Stimulated activated naive CD4-positive, alpha-beta T cell (primary cell): Measurements from ENCODE around the gene TRPM7.

ENCODE experiments used
- DNase-seq, 6 experiments: peaks; one replicate each; lab custom pipeline; 2025; lab: John Stamatoyannopoulos, UW

The TRPM7 gene

DNA sequence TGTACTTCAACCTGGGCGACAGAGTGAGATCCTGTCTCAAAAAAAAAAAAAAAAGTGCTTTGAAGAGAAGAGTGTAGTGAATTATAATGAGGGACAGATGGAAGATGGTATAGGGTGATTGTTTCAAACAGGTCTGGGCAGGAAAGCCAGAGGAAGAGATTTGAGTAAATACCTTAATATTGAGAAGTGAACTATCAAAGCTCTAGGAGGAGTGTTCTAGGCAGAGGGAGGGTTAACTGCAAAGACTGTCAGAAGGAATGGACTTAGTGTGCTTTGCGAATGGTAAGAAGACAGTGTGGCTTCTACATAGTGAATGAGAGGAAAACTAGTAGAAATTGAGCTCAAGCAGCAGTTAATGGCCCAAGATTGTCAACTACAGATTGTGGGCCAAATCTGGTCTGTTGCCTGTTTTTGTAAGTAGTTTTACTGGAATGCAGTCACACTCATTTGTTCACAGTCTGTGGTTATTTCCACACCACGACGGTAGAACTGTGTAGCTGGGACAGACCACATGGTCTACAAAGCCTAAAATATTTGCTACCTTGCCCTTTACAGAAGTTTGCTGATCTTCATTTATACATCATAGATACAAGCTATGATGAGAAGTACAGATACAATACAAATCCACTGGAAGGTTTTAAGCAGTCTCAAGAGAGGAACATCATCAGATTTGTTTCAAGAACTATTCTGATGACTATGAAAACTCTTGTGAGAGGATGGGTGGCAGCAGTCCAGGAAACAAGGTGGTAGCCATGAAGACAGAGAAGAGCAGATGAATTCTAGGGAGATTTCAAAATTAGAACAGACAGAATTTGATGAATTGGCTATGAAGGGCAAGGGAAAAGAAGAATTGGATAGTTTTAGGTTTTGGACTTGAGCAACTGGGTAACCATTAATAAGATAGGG, 123.6 kb downstream of the TRPM7 start:
- DNase-seq = no peak

DNA sequence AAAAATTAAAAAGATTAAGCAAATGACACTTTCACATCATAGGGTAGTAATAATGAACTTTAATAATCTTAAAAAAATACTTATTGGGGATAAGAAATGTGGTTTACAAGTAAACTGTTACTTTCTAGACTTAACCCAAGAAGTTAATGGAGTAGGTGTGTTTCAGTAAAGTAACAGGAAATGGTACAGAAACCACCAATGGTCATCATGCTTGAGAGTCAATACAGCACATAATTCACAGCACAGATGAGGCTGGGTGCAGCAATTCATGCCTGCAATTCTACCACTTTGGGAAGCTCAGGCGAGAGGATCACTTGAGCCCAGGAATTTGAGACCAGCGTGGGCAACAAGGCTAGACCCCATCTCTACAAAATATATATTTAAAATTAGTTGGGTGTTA, 128.6 kb downstream of the TRPM7 start:
- DNase-seq = no peak

DNA sequence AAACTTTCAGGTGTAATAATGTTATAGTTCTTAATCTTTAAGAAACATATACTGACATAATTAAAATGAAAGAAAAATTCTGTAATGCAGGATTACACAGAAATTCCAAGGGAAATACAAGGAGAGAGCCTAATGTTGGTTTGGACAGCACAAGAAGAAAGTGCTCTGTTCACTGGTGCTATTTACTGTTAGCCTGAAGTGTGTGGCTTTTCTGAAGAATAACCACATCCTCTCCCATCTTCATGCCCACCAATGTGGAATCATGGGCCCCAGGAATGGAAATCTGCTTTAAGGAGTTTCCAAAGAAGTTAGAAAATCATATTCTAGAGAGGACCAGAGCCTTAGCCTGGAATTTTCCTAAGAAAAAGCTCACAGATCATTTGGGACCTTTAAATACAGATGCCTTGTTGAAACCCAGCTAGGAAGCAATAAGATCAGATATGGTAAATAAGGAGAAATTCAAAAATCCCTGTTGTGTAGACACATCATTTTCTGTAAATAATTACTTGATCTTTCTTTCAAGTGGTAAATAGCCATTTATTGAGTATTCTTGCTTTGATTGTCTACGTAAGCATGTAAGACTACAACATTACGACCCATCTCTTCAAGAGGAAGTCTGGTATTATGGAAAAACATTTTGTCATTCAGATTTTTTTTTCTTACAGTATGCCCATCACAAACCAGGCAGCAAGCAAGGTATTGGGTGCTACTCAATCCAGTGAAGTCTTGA, 129.8 kb downstream of the TRPM7 start:
- no peak for DNase-seq

DNA sequence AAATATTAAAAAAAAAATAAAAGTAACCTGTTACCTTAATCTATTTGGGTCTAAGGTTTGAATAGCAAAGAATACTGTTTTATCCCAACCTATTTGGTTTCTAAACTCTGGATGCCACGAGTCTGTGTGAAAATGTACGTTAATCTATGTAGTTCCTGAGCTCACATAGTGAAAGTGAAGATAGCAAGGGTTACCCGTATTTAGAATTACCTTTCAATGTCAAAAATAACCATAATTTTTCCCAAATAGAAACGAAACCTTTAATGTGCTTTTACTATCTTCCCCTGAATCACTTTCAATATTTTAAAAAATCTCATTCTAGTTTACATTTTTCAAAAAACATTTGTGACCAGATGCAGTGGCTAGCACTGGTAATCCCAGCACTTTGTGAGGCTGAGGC, 134.4 kb downstream of the TRPM7 start:
- DNase-seq = no peak

DNA sequence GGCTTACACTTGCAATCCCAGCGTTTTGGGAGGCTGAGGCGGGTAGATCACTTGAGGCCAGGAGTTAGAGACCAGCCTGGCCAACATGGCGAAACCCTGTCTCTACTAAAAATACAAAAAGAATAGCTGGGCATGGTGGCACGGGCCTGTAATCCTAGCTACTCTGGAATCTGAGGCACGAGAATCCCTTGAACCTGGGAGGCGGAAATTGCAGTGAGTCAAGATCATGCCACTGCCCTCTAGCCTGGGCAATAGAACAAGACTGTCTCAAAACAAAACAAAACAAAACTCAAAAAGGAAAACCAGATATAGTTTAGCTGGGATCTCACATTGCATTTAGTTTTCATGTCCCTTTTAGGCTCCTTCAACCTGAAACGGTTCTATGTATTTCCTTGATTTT, 137.3 kb downstream of the TRPM7 start:
- no peak for DNase-seq

DNA sequence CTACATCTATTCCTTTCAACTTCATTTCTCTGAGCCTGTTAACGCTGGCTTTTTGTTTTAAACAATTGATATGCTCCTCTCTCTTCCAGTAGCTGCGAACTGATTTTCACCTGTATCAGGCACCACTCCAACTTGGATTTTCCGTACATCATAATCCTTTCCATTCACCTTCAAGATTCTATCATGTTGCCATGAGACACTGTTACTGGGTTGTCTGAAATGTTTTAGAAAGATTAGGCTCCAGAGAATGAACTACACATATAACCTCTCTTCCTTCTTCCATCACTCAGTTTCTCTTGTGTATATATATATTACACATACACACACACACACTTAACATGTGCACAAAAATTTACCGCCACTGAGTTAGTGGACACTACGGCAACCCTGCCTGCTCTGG, 140.0 kb downstream of the TRPM7 start, which contains the start of gene USP50:
TSS of gene USP50 (minus strand) at position 101 of the 400 bp plus-strand sequence. CDS start 141 bp downstream, outside the sequence.
- no peak for DNase-seq

DNA sequence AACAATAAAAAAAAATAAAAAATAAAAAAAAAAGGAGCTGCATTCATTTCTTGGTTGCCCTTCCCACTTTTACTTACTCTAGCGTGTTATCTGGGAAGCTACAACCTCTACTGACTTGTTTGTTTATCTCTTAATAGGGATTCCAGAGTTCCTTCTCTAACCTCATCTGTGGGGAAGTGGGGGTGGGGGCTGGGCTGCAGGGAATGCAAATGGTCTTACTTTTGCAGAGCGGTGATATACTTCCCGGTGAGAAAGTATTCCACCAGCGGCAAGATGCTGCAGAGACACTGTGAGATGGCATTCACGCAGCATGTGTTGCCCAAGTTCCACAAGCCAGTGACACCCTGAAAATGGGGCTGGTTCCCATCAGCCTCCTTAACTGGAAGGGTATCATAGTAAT, 142.2 kb downstream of the TRPM7 start:
- DNase-seq = no peak

DNA sequence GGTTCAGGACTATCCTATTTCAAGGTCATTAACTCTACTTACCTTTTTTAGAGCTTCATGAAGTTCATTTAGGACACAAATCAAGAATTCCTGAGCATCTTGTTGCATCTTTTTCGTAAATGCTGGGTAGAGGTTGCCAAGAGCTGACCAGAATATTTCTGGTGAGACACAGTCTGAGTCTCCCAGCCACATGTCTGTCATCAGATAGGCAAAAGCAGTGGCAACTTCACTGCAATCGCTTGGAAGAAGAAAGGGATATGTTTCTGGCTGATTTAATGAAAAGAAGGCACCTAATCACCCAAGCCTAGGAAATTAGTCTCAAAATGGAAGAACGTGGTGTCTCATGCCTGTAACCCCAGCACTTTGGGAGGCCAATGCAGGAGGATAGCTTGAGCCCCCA, 143.0 kb downstream of the TRPM7 start:
- DNase-seq = no peak

DNA sequence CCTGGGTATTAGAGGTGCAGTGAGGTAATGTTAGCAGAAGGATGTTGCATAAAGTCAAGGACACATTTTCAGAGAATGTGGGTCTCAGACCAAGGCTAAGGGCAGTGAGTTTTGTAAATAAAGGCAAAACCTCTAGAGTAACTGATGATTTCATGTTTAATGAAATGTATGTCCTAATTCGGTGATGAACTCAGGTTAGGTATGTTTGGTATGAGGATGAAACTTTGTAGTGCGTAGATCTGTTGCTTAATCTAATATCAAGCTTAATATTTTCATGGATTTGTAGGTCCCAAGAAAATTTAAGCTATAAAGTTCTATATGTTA, 143.7 kb downstream of the TRPM7 start:
- no peak for DNase-seq

DNA sequence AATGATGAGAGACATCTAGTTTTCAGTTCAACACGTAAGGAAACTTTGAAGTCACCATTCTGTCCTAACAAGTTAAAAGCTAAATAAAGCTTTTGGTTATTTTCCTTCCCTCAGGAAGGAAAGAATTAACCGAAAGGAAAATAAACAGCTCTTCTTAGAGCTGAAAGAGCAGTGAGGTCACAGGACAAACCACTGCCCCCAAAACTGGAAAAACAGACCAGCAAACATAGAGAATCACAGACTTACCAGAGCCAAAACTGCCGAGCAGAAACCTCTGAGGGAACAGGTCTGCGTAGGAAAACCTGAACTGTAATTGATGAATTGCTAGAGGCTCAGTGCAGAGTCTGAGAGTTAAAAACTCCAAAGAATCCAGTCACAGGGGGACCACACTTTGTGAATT, 154.8 kb downstream of the TRPM7 start:
- no peak for DNase-seq

DNA sequence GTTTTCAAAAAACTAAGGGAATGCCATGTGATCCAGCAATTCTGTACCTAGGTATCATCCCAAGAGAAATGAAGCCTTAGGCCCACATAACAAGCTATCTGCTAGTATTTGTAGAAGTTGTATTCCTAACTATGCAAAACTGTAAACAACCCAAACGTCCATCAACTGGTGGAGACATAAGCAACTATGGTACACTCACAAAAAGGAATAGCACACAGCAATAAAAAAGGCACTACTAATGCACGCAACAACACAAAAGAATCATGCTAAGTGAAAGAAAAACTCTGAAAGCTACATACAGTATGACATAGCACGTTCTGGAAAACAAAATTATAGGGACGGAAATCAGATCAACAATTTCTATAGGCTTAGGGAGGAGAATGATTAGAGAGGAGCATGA, 155.4 kb downstream of the TRPM7 start:
- DNase-seq = no peak

DNA sequence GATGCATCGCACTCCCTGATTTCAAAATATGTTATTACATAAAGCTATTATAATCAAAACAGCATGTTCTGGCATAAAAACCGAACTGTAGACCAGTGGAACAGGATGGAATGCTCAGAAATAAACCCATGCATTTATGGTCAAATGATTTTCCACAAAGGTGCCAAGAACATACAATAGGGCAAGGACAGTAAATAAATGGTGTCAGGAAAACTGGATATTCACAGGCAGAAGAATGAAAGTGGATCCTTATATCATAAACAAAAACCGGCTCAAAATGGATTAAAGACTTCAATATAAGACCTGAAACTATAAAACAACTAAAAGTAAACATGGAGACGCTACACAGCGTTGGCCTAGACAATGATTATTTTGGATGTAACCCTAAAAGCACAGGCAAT, 162.7 kb downstream of the TRPM7 start:
- DNase-seq = no peak

DNA sequence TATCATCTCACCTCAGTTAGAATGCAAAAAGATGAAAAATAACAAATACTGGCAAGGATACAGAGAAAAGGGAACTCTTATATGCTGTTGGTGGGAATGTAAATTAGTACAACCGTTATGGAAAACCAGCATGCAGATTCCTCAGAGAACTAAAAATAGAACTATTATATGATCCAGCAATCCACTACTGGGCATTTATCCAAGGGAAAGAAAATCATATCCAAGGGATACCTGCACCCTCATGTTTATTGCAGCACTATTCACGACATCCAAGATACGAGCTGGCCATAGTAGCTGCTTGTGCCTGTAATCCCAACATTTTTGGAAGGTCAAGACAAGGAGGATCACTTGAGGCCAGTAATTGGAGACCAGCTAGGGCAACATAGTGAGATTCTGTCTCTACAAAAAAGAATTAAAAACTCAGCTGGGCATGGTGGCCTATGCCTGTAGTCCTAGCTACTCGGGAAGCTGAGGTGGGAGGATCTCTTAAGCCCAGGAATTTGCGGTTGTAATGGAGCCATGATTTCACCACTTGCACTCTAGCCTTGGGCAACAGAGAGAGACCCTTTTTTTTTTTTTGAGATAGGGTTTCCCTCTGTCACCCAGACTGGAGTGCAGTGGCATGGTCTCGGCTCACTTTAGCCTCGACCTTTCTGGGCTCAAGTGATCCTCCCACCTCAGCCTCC, 166.7 kb downstream of the TRPM7 start:
- no peak for DNase-seq

DNA sequence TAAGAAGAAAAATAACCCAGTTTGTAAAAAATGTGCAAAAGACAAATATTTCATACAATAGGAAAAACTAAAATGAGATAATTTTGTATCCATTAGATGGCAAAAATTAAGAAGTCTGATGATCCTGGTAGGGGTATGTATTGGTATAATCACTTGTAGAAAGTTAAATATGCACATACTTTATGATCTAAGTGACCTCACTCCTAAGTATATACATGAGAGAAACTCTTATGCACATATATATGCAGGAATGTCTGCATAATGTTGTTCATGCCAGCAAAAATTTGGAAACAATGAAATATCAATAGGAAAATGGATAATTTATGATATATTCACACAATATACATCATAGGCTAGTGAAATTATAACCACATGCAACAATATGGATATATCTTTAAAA, 173.6 kb downstream of the TRPM7 start:
- DNase-seq = no peak
